T follicular helper cell (primary cell): Measurements from ENCODE around the gene CDC42EP3.

Source experiments
- DNase-seq: peaks from one replicate; pipeline ENCODE4 v3.0.0-alpha.2; 2020; ENCODE audit warnings: low read depth

The CDC42EP3 gene

DNA sequence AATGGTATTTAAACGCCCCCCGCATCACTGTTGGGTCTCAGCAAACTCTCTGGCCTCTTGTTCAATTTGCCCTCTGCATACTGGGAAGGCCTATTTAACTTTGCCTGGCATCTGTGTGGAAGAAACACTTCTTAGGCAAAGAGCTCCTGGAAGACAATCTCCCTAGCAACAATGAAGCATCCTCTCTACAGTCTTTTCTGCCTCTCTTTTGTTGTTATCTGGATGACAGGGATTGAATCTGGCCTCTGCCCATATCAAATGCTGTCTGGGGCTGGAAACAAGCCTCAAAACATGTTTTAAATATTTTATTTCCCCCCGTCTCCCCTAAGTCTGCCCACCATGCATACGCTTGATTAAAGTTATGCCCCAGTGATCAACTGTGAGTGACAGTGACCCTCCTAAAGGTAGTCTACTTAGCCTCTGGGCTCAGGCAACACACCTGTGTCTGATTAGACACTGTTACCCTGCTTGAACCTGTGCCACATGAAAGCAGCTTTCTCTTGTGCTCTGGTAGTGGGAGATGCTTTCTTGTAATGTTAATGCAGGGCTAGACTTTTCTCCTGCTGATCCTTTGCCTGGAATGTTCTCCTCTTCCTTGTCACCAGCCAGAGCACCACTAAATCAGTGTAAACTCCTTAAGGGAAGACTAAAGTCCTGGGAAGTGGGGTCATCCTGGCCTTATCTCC lies 34.9 kb downstream of the CDC42EP3 start:
- DNase-seq, result no peak

DNA sequence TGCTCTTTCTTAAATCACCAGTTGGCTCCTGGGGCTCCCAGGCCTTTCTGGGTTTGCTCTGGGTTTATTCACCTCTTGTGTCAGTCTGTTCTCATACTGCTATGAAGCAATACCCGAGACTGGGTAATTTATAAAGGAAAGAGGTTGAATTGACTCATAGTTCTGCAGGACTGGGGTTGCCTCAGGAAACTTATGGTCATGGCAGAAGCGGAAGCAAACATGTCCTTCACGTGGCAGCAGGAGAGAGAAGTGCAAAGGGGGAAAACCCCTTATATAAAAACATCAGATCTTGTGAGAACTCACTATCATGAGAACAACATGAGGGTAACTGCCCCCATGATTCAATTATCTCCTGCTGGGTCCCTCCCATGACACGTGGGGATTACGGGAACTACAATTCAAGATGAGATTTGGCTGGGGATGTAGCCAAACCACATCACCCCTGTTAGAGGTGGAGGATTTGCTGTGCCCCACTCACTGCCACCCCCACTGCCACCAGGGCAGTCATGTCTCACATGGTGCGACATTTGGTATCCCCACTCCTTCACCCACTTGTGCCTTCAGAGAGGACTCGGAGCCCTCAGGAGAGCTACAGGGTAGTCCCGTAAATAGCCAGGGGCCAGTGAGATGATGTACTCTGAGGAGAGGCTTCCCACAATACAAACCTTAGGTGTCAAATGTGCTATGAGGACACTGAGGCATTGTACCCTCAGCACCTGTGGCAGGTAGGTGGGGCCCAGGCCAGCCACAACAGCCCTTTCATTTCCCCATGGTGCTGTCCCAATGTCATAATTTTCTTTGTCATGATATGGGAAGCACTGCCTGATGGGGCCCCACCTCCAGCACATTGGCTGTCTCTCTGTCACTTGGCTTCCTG lies 35.7 kb downstream of the CDC42EP3 start:
- DNase-seq, result peak; percentile 50

DNA sequence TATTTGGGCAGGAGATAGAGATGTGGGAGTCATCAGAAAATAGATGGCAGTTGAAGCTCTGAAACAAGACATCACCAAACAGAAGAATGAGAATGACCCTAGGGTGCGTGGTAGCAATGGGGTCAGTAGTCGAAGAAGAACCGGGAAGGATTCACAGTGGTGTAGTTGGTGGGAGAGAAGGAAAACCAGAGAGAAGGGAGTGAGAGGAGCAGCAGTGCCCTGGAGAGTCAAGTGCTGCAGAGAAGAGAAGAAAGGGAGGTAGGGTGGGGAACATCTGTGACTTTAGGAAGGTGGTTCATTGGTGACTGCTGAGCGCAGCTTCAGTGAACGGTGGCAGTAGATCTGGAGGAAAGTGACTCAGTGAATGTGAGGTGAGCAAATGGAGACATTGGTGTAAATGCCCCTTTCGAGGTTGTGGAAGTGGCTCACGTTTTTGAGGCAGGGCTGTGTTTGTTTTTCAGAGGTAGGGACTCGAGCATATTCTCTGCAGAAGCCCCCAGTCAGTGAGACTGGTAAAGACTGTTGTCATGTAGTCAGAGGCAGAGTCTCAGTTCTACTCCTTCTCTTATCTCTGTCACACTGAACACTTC lies 36.4 kb downstream of the CDC42EP3 start:
- no peak for DNase-seq

DNA sequence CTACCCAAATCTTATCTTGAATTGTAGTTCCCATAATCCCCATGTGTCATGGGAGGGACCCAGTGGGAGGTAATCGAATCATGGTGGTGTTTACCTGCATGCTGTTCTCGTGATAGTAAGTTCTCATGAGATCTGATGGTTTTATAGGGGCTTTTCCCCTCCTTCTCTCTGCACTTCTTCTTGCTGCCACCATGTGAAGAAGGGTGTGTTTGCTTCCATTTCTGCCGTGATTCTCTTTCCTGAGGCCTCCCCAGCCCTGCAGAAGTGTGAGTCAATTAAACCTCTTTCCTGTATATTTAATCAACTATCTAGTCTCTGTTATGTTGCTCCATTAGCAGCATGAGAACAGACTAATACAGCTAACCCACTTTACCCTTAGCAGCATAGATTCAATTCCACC lies 37.6 kb downstream of the CDC42EP3 start:
- DNase-seq, result no peak

DNA sequence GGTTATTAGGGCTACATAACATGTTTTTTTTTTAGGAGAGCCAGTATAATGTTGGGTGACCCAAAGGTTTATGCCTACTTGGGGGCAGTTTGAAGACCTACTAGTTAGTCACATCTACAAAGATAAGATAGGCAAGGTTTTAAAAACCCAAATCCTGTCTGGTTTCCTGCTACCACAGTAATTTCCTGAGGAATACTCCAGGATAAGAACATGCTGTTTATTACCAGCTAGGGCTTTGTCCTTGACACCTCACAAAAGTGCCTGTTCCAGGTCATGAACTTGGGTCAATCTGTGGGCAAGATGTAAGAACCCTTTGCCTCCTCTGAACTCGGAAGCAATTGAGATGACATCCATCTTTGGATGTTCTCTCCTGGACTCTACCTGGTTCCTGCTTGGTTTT lies 38.2 kb downstream of the CDC42EP3 start:
- DNase-seq, result no peak

DNA sequence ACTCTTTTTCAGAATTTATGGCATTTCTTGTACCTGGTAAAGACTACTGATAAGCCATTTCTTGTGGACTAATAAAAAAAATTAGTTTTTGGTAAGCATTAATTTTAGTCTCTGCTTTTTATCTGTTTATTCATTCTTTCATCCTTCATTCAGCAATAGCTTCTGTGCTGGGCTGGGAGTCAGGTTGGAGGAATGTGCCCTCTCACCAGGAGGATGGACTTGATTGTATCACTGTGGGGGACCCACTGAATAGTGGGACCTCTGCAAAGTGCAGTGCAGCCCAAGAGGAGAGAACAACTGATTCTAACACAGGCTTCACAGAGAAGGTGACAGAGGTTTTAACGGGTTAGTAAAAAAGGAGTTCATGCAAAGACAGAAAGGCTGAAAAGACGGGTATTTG lies 39.1 kb downstream of the CDC42EP3 start:
- DNase-seq, result no peak

DNA sequence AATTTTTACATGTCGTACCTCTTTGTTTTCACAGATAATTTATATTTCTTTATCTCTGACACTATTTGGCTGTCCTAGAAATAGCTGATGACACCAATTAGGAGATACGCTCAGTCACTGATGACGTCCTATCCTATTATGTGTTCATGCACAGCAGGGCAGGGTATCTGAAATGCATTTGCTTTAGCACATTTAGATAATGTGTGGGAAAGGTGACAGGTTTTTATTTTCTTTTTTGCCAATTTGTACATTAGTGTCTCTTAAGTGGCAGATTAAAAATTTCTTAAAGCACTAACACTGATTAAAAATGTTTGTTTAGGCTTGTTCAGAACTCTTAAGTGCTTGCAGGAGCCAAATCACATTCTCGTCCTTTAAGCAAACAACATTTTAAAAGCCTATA lies 39.7 kb downstream of the CDC42EP3 start:
- no peak for DNase-seq

DNA sequence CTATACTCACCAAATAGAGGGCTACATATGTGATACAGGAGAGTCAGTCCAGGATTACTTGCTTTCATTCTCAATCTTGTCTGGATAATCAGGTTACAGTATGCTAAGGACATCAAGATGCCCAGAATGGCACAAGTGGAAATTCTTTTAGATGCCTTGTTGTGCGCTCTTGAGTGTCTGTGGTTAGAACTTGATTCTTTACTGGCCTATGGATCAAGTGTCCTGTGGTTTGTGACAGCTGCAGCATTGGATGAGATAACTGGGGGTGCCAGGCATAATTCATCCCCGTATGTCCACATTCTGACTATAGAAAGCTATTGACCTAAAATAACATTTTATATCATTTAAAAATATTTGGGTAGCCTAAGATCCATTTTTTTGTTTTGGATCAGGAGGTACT lies 40.1 kb downstream of the CDC42EP3 start:
- DNase-seq, result no peak

DNA sequence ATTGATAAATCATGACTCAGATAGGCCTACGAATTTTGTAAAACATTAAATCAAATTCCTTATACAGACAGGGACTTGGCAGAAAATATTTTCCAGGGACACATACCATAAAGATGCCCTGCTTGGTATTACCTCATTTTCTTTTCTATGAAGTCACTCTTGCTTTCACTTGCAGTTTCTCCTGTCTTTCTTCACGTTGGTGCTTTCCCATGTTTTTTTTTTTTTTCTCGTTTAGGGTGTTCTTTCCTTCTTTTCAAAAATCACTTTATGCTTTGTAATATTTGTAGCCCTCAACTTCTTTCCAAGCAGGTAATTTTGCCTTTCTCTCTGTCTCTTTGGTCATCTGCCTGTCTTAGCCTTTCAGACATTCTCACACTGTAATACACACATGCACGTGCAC lies 40.7 kb downstream of the CDC42EP3 start:
- DNase-seq, result no peak

DNA sequence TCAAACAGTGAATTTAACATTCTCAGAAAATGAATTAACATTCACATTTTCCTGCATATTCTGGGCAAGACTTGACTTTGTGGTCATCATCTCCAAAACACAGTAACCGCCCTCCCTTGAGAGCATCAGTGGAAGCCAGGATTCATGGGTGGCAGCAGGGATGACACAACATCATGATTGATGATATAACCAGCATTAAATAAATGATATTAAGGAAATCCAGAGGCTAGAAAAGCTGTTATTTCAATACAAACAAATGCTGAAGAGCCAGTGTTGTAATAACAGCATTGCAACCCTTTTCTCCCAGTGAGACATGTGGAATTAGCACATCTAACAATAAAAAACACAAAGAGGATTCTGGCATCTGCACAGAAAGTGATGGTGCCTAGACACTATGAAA lies 41.1 kb downstream of the CDC42EP3 start:
- no peak for DNase-seq

DNA sequence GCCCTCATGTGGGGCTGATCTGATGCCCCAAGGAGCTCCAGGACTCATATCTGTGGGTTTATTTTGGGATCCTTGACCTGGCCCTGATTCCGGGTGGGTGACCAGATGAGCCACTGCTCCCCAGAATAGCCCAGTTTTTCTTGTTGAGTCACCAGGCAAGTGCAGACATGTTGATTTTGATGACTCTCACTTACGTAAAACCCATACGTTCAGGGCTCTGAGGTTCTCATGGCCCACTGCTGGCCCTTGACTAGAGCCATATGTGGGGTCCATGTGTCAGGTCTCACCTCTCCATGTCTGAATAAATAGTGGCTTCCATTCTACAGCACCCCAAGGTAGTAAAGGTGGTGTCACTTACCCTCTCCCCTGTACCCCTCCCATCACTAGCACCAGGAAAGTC lies 41.9 kb downstream of the CDC42EP3 start:
- DNase-seq, result no peak

DNA sequence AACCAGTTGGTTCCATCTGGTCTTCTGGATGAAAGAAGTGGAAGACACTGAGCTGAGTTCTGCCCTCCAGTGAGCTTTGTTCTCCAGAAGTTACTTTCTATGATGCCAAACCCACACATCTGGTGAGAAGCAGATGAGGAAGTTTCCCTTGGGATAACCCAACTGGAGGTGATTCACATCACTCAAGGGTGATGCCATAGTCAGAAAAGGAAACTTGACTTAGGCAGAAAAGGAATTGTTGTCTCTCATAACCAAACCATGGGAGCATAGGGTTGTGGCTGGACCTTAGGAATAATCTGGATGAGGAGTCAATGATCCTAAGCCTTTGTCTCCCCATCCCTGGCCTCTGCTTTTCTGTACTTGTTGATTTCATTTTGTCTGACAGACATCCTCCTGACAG lies 43.7 kb downstream of the CDC42EP3 start:
- DNase-seq, result no peak

DNA sequence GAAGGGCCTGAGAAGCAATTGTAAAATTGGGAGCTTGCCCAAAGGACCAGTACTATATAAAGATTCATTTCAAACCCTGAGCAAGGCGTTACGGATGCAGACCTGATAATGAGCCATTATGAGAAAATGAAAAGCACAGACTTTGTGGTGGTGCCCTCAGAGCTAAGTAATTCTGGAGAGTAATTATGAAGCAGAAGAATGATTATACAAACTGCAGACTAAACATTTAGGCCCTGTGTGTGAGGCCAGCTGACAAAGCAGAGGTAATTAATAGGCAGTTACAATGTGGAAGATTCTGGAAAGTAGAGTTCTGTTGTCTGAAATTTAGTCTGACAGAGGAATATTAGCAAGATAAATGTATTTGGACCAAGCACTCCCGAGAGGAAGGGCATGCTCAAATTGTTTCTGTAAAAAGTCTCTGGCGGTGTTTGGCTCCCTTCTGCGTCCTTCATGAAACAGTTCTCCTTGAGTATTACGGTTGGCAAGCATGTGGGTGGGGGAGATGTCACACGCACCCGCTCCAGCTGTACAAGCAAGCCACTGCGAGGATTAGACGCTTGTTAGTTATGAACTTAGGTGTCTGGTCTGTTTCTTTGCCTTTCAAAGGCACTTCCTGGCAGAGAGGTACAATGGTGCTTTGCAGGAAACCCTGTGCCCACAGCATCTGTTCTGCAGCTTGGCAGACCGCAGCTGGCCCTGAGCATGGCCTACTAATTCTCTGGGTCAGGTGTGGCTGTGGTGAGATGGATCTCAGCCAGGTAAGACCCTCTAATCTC lies 45.5 kb downstream of the CDC42EP3 start:
- peak; percentile 41 for DNase-seq

DNA sequence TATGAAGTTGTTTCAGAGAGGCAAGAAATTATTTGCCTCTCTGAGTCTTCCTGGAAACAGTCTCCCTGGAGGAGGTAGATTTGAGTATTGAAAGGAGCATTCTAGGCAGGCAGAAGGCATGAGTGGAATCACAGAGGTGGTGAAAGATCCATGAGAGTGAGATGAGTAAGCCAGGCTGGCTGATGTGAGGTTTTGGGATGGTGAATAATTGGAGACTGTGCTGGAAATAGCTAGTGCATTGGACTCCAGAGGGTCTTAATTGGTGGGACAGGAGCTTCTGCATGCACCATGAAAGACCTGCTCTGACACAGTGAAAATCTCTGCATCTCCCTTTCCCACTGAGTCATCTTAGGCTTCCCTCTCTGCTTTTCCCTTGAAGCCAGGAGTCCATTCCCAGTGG lies 46.3 kb downstream of the CDC42EP3 start:
- no peak for DNase-seq

DNA sequence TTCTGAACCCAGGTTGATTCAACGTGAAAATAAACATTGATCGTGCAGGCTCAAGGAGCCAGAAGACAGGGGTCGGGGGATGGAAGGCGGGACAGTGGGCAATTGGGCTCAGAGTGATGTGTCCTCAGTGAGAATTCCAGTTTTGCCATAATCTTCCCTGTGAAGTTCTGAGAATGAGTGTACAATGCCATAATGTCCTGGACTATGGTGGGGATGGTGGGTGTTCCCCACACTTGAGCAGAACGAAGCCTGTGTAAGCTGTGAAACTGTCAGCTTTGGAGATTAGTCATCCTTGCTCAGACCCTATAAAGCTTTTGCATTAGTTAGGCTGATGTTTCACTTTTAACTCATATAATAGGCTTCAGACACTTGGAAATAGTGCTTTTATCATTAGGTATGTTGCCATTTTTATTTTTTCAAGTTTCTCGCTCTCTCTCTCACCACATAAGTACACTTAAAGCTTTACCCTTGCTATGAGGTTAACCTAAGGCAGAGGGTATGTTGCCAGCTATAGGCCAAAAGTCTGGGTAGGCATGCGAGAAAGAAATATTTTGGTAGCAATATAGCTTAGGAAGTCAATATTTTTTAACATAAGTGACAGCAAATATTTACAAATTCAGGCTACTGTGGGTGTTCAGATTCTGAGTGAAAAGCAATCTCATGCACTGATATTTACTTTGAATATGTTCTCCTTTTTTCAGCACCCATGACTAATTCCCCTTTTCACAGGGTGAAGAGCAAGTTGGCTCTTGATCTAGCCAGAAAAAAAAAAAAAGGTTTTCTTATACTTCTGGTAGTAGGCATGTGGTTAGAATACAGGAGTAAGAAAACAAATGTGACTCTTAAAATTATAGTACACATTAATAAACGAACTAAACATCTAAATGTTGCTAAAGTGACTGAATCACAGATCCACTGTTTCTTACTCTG lies 47.2 kb downstream of the CDC42EP3 start:
- DNase-seq, result no peak

DNA sequence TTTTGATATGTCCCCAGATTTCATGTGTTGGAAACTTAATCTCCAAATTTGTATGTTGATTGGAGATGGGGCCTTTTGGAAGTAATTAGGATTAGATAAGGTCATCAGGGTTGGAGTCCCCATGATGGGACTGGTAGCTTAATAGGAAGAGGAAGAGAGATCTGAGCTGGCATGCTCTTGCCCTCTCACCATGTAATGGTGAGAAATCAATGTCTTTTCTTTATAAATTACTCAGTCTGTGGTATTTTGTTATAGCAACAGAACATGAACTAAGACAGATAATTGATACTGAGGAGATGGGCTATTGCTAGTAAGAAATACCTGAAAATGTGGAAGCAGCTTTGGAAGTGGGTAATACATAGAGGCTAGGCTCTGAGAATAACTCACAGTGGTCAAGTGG lies 48.0 kb downstream of the CDC42EP3 start:
- no peak for DNase-seq

DNA sequence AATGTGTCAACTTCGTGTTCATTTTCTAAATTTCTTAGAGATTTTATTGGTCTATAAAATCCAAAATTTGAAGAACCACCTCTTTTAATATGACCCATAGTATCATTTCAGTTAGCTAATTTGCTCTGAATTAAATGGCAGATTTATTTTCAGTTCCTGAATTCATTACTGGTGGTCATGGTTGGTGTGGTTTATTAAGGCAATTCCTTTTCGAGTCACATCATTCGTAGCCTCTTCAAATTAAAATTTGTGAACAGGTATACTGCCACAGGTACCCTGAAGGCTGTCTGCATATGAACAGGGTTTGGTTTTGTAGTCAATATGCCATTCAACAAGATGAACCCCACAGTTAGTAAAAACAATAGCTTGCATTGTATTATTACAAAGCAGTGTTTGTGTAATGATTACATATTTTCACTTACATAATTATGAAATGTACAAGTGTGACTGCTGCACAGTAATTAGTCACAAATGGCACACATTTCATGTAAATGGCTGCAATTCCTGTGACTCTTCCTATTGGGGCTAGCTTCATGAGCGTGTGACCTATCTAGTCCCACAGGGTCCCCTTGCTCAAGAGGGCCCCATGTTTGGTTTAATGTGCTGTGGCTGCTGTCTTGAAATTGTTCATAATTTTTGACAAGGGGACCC lies 48.9 kb downstream of the CDC42EP3 start:
- no peak for DNase-seq

DNA sequence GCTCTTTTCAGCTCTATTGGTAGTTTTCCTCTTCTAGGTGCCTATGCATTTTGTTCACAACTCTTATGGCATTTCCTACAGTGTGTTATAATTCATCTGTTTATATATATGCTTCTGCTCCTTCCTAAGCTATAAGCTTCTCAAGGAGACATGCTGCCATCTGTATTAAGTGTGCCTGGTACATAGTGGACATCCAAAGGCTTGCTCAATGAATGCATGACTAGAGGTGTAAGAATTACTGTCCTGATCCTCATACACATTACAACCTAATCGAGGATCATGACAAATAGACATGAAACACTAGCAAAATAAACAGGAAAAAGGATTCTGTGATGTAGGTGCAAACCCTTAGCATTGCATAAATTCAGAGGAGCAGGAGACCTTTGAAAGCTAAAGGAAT lies 50.2 kb downstream of the CDC42EP3 start:
- no peak for DNase-seq

DNA sequence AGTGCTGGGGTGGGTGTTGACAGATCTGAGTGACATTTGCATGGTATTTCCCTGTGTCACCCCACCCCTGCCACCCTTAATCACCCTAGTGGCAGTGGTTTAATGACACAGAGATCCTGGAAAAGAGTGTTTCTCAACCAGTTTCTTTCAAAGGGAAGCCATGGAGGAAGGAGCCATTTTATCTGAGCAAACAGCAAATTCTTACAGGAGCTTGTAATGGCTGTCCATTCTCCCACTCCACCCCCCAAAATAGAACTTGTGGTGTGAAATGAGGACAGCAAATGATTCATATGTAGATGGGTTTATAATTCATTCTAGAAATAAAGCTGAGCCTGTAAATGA lies 51.5 kb downstream of the CDC42EP3 start:
- DNase-seq, result no peak

DNA sequence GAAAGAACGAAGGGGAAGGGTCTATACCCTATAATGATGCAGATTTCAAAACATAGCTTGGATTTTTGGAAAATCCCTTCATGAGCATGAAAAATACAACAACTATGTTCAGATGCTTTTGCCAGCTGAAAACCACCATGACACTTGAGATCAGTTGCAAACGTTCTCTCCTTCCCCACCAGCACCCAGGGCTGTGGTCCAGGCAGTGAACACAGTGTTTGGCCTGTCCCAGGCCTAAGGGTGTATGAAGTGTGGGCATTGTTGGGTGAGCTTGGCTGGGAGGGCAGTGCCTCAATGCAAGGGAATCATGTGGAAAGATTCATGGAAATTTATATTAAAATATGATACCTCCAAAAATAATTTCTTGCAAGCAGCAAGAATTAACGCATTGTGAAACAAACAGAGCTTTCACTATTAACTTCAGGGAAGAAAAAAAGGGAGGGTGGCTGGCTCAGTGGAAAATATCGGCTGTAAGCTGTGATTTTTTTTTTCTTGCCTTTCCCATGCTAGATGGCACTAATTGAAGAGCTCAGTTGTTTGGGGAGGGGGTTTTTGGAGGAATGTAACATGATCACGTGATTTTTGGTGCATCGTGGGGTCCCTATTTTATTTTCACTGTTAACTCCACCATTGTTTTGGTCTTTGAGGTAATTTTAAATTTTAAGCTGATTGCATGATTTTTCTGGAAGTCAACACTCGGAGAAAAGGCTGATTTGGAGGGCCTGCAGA lies 52.0 kb downstream of the CDC42EP3 start:
- DNase-seq, result no peak
